Measurements from ENCODE around the gene AIPL1.

AIPL1 gene

DNA sequence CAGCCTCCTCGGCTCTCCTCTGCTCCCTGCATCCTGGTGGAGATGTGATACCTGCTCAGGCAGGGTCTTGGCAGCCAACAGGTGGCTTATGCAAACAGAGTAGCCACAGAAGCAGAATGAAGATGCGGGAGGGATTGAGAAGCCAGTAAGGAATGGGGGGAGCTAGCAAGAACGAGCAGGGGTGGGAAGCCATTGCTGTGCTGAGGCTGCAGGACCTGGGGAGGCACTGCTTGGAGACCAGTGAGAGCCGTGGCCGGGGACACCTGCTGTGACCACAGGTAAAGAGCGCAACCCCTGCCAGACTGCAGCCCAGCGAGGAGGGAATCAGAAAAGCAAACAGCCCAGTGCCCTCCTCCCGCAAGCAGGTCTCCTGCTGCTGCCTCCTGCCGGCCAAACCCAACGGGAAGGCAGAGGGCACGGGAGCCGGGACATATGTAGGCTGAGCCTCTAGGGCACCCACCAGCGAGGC lies 14.7 kb downstream of the AIPL1 start:
- Histone ChIP-seq H3K27me3 (ENCODE audit: control insufficient read depth in 1 of 2, insufficient read depth in 2 of 2, low read length in 2 of 2) (peaks cover 3 to 11% of the 10 kb centered on the region in 2 donors), H3K9me3 (ENCODE audit: control insufficient read depth in 1 of 2, low read length in 2 of 2) (no peaks in the 10 kb centered on the region), H3K9ac (ENCODE audit: low read depth in 1 of 2, low read length in 2 of 2) (no peak overlapping the region), H3K4me1 (ENCODE audit: control insufficient read depth in 1 of 2, insufficient read depth in 2 of 2, low read length in 2 of 2) (no peaks in the 10 kb centered on the region), H3K36me3 (ENCODE audit: control insufficient read depth in 1 of 2, insufficient read depth in 2 of 2, low read length in 2 of 2) (no peaks in the 10 kb centered on the region), H3K27ac (ENCODE audit: low read depth, low read length) (no peak overlapping the region), H3K4me3 (ENCODE audit: low read depth in 1 of 2, low read length in 2 of 2) (no peak overlapping the region)

DNA sequence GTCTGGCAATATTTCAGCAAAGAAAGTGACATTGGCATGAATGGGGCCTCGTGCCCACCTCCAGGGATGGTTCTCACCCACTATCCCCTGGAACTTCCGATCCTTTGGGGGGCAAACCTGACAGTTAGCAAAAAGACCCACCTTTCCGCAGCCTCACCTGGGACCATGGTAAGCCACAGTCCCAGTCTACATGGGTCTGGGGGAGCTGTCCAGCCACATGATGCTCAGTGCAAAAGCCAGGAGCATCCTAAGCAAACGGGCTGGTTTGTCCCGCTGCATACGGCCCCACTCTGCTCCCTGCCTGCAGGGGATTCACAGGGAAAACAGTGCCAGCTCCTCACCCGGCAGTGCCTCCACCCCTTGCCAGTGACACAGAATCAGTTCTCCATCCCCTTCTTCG lies 19.3 kb downstream of the AIPL1 start:
- Histone ChIP-seq H3K4me1 (ENCODE audit: control insufficient read depth in 1 of 2, insufficient read depth in 2 of 2, low read length in 2 of 2) (no peaks in the 10 kb centered on the region), H3K9me3 (ENCODE audit: control insufficient read depth in 1 of 2, low read length in 2 of 2) (no peaks in the 10 kb centered on the region), H3K27me3 (ENCODE audit: control insufficient read depth in 1 of 2, insufficient read depth in 2 of 2, low read length in 2 of 2) (peaks cover 0 to 4% of the 10 kb centered on the region in 2 donors), H3K36me3 (ENCODE audit: control insufficient read depth in 1 of 2, insufficient read depth in 2 of 2, low read length in 2 of 2) (no peaks in the 10 kb centered on the region), H3K4me3 (ENCODE audit: low read depth in 1 of 2, low read length in 2 of 2) (no peak overlapping the region), H3K27ac (ENCODE audit: low read depth, low read length) (no peak overlapping the region), H3K9ac (ENCODE audit: low read depth in 1 of 2, low read length in 2 of 2) (no peak overlapping the region)

DNA sequence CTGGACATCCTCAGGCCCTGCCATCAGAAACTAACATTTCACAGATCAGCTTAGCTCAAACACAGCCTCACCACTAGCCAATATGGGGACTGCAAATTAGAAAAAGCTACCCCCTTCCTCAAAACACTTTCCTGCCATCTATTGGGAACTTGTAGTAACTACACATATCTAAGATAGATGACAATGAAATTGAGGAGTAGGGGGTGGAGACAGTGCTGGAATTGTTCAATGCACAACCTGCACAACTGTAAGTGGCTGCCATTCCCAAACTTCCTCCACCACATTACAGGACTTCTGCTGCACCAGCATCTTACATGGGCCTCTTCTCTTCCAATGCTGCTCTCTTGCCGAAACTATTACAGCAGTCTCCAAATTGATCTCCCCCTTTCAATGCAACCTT lies 21.9 kb downstream of the AIPL1 start:
- Histone ChIP-seq H3K4me3 (ENCODE audit: low read depth in 1 of 2, low read length in 2 of 2) (no peak overlapping the region), H3K9ac (ENCODE audit: low read depth in 1 of 2, low read length in 2 of 2) (no peak overlapping the region), H3K4me1 (ENCODE audit: control insufficient read depth in 1 of 2, insufficient read depth in 2 of 2, low read length in 2 of 2) (no peaks in the 10 kb centered on the region), H3K36me3 (ENCODE audit: control insufficient read depth in 1 of 2, insufficient read depth in 2 of 2, low read length in 2 of 2) (no peaks in the 10 kb centered on the region), H3K27me3 (ENCODE audit: control insufficient read depth in 1 of 2, insufficient read depth in 2 of 2, low read length in 2 of 2) (no peaks in the 10 kb centered on the region), H3K27ac (ENCODE audit: low read depth, low read length) (no peak overlapping the region), H3K9me3 (ENCODE audit: control insufficient read depth in 1 of 2, low read length in 2 of 2) (no peaks in the 10 kb centered on the region)

DNA sequence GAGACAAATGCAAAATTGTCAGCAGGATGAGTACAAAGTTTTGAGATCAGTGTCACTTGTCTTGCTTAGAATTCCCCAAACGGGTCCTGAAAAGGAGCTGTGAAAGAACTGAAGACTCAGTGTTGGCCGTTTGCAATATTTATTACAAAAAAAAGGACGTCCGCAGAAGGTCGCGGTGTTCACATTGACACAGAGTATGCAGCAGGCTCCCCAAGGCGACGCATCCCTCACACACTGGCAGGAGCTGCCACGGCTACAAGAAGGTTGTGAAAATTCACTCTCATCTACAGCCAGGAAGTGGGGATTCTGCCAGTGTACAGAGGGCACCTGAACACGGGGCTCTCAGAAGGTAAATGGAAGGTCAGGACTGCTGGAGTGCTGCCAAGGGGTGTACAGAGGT lies 26.2 kb downstream of the AIPL1 start:
- Histone ChIP-seq H3K27ac (ENCODE audit: low read depth, low read length) (no peak overlapping the region), H3K4me3 (ENCODE audit: low read depth in 1 of 2, low read length in 2 of 2) (no peak overlapping the region), H3K9me3 (ENCODE audit: control insufficient read depth in 1 of 2, low read length in 2 of 2) (no peaks in the 10 kb centered on the region), H3K9ac (ENCODE audit: low read depth in 1 of 2, low read length in 2 of 2) (no peak overlapping the region), H3K27me3 (ENCODE audit: control insufficient read depth in 1 of 2, insufficient read depth in 2 of 2, low read length in 2 of 2) (peaks cover 0 to 3% of the 10 kb centered on the region in 2 donors), H3K4me1 (ENCODE audit: control insufficient read depth in 1 of 2, insufficient read depth in 2 of 2, low read length in 2 of 2) (no peaks in the 10 kb centered on the region), H3K36me3 (ENCODE audit: control insufficient read depth in 1 of 2, insufficient read depth in 2 of 2, low read length in 2 of 2) (no peaks in the 10 kb centered on the region)

DNA sequence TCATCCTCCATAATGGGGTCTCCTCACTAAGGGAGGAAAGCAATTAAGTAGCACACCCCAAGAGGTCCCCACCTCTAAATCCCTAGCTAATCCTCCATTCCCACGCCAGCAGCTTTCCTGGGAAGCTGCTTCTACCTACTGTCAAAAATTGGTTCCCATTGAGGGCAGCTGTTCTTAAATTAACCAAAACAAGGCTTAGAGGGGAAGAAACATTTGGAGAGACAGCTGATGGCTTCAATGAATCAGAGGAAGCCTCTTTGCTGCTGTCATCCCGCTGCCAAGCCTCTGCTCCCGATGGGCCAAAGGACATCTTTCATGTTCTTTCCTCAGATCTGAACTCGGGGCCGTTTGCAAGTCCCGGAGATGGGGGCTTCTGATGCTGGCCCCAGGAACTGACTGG lies 26.6 kb downstream of the AIPL1 start:
- Histone ChIP-seq H3K4me3 (ENCODE audit: low read depth in 1 of 2, low read length in 2 of 2) (no peak overlapping the region), H3K27ac (ENCODE audit: low read depth, low read length) (no peak overlapping the region), H3K9me3 (ENCODE audit: control insufficient read depth in 1 of 2, low read length in 2 of 2) (no peaks in the 10 kb centered on the region), H3K9ac (ENCODE audit: low read depth in 1 of 2, low read length in 2 of 2) (no peak overlapping the region), H3K36me3 (ENCODE audit: control insufficient read depth in 1 of 2, insufficient read depth in 2 of 2, low read length in 2 of 2) (no peaks in the 10 kb centered on the region), H3K27me3 (ENCODE audit: control insufficient read depth in 1 of 2, insufficient read depth in 2 of 2, low read length in 2 of 2) (peaks cover 3% of the 10 kb centered on the region in 2 donors), H3K4me1 (ENCODE audit: control insufficient read depth in 1 of 2, insufficient read depth in 2 of 2, low read length in 2 of 2) (no peaks in the 10 kb centered on the region)

DNA sequence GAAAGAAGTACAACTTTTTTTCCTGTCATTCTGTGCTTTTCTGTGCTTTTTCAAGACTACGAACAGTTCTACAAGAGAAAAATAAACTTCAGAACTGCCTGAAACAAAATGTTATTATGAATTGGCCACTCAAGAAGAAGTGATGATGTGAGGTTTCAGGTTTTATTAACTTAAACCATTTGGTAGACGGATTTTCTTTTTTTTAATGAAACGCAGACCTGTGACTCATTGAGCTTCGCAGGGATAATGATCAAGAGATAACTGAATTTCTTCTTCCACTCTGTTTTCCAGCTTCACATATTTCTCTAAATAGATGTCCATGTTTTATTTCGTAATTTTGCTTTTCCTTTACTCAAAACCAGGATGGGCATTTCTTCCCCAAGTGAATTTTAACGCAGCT lies 32.7 kb downstream of the AIPL1 start:
- Histone ChIP-seq H3K27ac (ENCODE audit: low read depth, low read length) (no peak overlapping the region), H3K4me1 (ENCODE audit: control insufficient read depth in 1 of 2, insufficient read depth in 2 of 2, low read length in 2 of 2) (no peaks in the 10 kb centered on the region), H3K9me3 (ENCODE audit: control insufficient read depth in 1 of 2, low read length in 2 of 2) (no peaks in the 10 kb centered on the region), H3K4me3 (ENCODE audit: low read depth in 1 of 2, low read length in 2 of 2) (no peak overlapping the region), H3K9ac (ENCODE audit: low read depth in 1 of 2, low read length in 2 of 2) (no peak overlapping the region), H3K36me3 (ENCODE audit: control insufficient read depth in 1 of 2, insufficient read depth in 2 of 2, low read length in 2 of 2) (no peaks in the 10 kb centered on the region), H3K27me3 (ENCODE audit: control insufficient read depth in 1 of 2, insufficient read depth in 2 of 2, low read length in 2 of 2) (peaks cover 3% of the 10 kb centered on the region in 2 donors)

DNA sequence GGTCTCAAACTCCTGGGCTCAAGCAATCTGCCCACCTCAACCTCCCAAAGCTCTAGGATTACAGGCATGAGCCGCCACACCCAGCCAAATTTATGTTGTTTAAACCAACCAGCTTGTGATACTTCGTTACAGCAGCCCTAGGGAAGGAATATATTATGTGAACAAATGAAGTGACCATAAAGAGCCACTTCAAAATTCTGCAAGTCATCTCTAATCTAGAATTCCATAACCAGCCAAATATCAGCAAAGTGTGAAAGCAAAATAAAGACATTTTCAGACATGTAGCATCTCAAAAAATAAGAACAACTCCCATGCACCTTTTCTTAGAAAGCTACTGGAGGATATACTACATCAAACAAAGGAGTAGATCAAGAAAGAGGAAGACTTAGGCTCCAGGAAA lies 36.0 kb downstream of the AIPL1 start:
- H3K9ac ChIP-seq (ENCODE audit: low read depth in 1 of 2, low read length in 2 of 2) = no peak overlapping the region
- H3K27ac ChIP-seq (ENCODE audit: low read depth, low read length) = no peak overlapping the region
- no peaks in the 10 kb centered on the region for H3K9me3 ChIP-seq (ENCODE audit: control insufficient read depth in 1 of 2, low read length in 2 of 2)
- no peak overlapping the region for H3K4me3 ChIP-seq (ENCODE audit: low read depth in 1 of 2, low read length in 2 of 2)
- no peaks in the 10 kb centered on the region for H3K4me1 ChIP-seq (ENCODE audit: control insufficient read depth in 1 of 2, insufficient read depth in 2 of 2, low read length in 2 of 2)
- H3K27me3 ChIP-seq (ENCODE audit: control insufficient read depth in 1 of 2, insufficient read depth in 2 of 2, low read length in 2 of 2) = peaks cover 8 to 11% of the 10 kb centered on the region in 2 donors
- H3K36me3 ChIP-seq (ENCODE audit: control insufficient read depth in 1 of 2, insufficient read depth in 2 of 2, low read length in 2 of 2) = no peaks in the 10 kb centered on the region

DNA sequence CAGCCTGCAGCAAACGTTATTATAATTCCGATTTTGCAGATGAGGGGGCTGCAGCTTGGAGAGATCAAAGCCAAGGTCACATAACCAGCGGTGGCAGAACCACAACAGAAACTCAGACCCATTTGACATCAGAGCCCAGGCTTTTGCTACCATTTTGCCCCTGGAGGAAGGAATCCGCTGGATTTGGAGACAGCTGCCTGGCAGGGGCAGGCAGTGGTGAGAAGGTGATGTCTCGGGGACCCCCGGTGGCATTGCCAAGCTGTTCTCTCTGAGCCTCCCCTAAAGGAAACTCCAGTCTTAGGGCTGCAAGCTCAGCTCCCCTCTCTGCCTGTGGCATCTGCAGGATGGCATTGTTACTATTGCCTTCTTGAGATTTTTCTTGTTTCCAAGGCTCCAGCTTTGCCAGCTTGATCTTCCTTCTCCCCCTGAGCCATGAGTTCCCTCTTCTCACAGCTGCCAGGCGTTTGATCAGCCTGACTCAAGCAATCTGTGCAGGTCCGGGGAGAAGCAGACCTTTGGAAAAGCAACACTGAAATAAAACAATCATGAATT lies 40.8 kb downstream of the AIPL1 start:
- Histone ChIP-seq H3K27me3 (ENCODE audit: control insufficient read depth in 1 of 2, insufficient read depth in 2 of 2, low read length in 2 of 2) (peaks cover 13 to 14% of the 10 kb centered on the region in 2 donors), H3K4me3 (ENCODE audit: low read depth in 1 of 2, low read length in 2 of 2) (no peak overlapping the region), H3K9me3 (ENCODE audit: control insufficient read depth in 1 of 2, low read length in 2 of 2) (no peaks in the 10 kb centered on the region), H3K27ac (ENCODE audit: low read depth, low read length) (no peak overlapping the region), H3K4me1 (ENCODE audit: control insufficient read depth in 1 of 2, insufficient read depth in 2 of 2, low read length in 2 of 2) (peaks cover 4 to 7% of the 10 kb centered on the region in 2 donors), H3K36me3 (ENCODE audit: control insufficient read depth in 1 of 2, insufficient read depth in 2 of 2, low read length in 2 of 2) (no peaks in the 10 kb centered on the region), H3K9ac (ENCODE audit: low read depth in 1 of 2, low read length in 2 of 2) (no peak overlapping the region)

DNA sequence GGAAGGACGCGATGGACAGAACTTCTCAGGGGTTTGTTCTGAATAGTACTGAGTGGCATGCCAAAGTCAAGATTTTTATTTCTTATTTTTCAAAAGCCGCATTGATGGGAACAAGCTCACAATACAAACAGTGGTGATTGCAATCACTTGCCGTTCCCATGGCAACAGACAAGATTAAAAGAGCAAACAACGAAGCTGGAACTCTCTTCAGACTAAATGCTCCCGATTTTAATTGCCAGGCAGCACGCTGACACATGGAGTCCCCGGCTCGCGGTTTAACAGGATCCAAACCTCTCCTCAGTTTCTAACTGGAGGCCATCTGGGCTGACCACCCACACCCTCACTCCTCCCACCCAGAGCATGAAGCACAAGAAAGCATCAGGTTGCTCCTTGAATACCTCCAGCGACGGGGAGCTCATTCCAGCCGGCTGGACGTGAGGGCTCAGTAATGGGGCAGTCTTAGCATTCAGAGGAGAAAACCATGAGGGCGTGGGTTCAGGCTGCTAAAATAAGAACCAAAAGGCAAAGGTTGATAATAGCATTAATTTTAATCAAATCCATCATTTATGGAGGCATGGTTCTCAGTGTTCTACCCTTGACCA lies 41.5 kb downstream of the AIPL1 start:
- Histone ChIP-seq H3K4me3 (ENCODE audit: low read depth in 1 of 2, low read length in 2 of 2) (no peak overlapping the region), H3K27me3 (ENCODE audit: control insufficient read depth in 1 of 2, insufficient read depth in 2 of 2, low read length in 2 of 2) (peaks cover 13 to 14% of the 10 kb centered on the region in 2 donors), H3K9ac (ENCODE audit: low read depth in 1 of 2, low read length in 2 of 2) (no peak overlapping the region), H3K27ac (ENCODE audit: low read depth, low read length) (no peak overlapping the region), H3K36me3 (ENCODE audit: control insufficient read depth in 1 of 2, insufficient read depth in 2 of 2, low read length in 2 of 2) (no peaks in the 10 kb centered on the region), H3K4me1 (ENCODE audit: control insufficient read depth in 1 of 2, insufficient read depth in 2 of 2, low read length in 2 of 2) (peaks cover 4 to 7% of the 10 kb centered on the region in 2 donors), H3K9me3 (ENCODE audit: control insufficient read depth in 1 of 2, low read length in 2 of 2) (no peaks in the 10 kb centered on the region)

DNA sequence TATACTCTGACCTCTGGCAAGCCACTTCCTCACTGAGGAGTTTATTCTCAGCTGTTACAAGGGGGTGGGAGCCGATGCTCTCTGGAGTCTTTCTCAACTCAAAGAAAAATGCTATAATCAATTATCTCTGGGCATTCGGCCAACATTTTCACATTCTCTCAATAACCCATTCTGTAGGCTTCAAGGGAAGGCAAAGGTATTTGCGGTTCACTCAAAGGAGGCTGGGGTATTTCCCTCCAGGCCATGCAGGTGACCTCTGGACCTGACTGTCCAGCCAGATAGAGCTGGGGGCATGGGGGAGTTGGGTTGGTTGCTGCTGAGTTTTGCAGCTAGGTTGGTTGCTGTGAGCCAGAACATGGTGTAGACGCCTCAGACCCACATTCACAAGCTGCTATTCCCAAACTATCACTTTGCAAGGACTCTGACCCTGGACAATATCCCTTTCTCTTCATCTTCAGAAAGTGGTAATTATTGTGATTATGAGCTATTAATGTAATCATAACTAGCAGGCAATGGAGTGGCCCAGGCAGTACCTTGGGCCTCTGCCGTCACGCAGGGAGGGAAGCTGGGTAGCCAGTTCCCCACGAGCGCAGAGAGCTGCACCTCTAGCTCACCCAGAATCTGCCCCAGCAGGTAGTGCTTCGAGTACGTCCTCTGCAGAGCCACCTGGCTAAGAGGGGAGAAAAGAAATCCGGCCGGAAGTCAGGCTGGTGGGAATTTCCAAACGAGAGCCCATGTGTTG lies 42.1 kb downstream of the AIPL1 start:
- H3K4me3 ChIP-seq (ENCODE audit: low read depth in 1 of 2, low read length in 2 of 2) = no peak overlapping the region
- H3K36me3 ChIP-seq (ENCODE audit: control insufficient read depth in 1 of 2, insufficient read depth in 2 of 2, low read length in 2 of 2) = no peaks in the 10 kb centered on the region
- no peak overlapping the region for H3K9ac ChIP-seq (ENCODE audit: low read depth in 1 of 2, low read length in 2 of 2)
- peaks cover 13 to 14% of the 10 kb centered on the region in 2 donors for H3K27me3 ChIP-seq (ENCODE audit: control insufficient read depth in 1 of 2, insufficient read depth in 2 of 2, low read length in 2 of 2)
- H3K4me1 ChIP-seq (ENCODE audit: control insufficient read depth in 1 of 2, insufficient read depth in 2 of 2, low read length in 2 of 2) = peaks cover 4 to 7% of the 10 kb centered on the region in 2 donors
- H3K9me3 ChIP-seq (ENCODE audit: control insufficient read depth in 1 of 2, low read length in 2 of 2) = no peaks in the 10 kb centered on the region
- no peak overlapping the region for H3K27ac ChIP-seq (ENCODE audit: low read depth, low read length)
